HG03354 (cell line): ENCODE results near the gene ARF1.
A peak's percentile ranks its signal among the peaks of the same experiment; 100 is the strongest.

Experiments
- ATAC-seq: cut with Tn5 transposase; IDR thresholded peaks from one replicate; pipeline ENCODE4 v1.9.1; 2021; ENCODE audit warnings: mild to moderate bottlenecking; ENCODE audit not compliant: unreplicated experiment, poor library complexity, severe bottlenecking

Gene ARF1

GRCh38 chr1:228066891-228067654, 15.4 kb upstream of the ARF1 start:
- no peak for ATAC-seq

DNA sequence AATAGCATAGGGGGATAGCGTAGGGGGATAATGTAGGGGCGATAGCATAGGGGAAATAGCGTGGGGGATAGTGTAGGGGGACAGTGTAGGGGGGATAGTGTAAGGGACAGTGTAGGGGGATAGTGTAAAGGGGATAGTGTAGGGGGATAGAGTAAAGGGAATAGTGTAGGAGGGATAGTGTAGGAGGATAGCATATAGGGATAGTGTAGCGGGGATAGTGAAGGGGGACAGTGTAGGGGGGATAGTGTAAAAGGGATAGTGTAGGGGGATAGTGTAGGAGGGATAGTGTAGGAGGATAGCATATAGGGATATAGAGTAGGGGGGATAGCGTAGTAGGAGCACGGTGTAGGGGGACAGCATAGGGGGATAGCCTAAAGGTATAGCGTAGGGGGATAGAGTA, 14.1 kb upstream of the ARF1 start:
- no peak for ATAC-seq

GRCh38 chr1:228070173-228070572, 12.3 kb upstream of the ARF1 start:
- no peak for ATAC-seq

- ATAC-seq, result no peak
Observed at GRCh38 chr1:228070851-228071250, 11.7 kb upstream of the ARF1 start.

DNA sequence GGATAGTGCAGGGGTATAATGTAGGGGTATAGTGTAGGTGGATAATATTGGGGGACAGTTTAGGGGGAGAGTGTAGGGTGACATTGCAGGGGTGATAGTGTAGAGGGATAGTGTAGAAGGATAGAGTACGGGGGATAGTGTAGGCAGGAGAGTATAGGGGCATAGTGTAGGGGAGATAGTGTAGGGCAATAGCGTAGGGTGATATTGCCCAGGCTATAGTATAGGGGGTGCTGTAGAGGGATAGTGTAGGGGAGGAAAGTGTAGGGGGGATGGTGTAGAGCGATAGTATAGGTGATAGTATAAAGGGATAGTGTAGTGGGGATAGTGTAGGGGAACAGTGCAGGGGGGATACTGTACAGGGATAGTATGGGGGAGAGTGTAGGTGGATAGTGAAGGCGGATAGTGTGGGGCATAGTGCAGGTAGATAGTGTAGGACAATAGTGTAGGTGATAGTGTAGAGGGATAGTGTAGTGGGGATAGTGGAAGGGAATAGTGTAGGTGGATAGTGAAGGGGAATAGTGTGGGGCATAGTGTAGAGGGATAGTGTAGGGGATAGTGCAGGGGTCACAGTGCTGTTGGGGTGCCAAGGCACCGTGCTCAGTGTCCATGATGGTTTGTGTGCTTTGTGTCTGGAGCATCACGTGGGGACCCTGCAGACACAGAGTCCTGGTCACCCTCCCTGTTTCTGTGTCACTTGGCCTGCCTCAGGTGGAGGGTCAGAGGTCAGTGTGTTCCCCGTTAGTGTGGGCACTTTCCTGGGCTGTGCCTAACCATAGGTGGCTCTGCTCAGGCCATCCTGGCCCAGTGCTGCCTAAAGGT, 10.5 kb upstream of the ARF1 start:
- no peak for ATAC-seq

- no peak for ATAC-seq
Observed at GRCh38 chr1:228072658-228073043, 9.9 kb upstream of the ARF1 start.

- ATAC-seq, result no peak
Observed at GRCh38 chr1:228073061-228073856, 9.2 kb upstream of the ARF1 start.

DNA sequence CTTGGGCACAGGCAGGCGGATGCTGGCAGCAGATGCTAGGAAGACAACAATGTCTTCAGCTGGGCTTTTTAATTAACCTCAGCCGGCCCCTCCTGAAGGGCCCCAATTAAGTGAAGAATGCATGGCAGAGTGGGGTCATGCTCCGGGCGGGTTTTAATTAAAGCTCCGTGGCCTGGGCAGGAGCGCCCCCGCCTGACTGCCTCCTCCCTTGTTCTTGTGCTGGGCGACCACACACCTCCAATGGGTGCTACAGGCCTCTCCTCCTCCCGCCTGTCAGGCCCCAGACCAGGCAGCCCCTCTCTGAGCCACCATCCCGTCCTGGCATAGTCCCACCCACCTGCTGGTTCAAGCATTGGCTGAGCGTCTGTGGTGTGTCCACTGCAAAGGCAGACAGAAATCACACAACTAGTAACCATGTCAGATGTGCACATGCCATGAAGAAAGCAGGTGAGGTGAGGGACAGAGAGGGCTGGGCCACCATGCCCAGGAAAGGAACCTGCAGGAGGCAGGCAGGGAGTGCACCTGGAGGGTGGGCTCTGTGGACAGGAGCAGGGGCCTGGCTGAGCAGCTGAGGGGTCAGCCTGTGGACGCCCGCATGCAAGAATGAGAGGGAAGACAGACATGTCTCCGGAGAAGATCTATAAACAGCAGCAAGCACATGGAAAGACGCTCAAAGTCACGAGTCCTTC, 8.5 kb upstream of the ARF1 start:
- ATAC-seq, result no peak

DNA sequence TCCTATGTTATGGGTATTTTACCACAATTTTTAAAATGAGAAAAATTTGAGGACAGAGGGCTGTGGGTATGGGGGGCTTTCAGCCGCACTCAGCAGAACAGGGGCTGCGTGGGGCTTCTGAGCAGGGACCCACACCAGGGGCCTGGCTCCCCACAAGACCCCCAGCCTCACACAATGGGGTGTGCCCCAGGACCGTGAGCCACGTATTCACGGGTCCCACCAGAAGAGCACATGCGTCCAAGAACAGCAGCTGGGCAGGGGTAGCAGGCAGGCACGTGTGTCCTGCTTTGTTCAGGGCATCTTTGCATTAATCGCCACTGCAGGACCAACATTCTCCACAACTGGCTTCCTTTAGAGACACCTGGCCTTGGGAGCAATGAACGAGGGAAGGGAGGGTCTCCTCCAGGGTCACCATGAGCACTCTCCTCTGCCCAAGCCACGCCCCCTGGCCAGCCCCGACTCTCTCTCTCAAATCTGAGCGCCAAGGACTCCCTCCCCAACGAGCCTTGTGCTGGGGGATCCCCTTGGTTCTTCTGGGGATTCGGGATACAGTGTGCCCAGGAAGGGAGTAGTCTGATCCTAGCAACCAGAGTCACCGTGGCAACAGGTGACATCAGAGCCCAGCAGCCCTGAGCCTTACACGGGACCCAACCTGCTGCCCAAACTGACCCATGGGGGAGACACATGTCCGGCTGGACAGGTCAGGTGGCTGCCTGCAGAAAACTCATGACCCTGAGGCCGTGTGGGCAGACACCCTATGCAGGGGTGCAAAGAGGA, 7.4 kb upstream of the ARF1 start:
- no peak for ATAC-seq

- no peak for ATAC-seq
Observed at GRCh38 chr1:228075801-228076271, 6.7 kb upstream of the ARF1 start.

GRCh38 chr1:228076796-228077430, 5.6 kb upstream of the ARF1 start:
- ATAC-seq, result no peak

- ATAC-seq, result no peak
Observed at GRCh38 chr1:228077565-228078330, 4.8 kb upstream of the ARF1 start.

DNA sequence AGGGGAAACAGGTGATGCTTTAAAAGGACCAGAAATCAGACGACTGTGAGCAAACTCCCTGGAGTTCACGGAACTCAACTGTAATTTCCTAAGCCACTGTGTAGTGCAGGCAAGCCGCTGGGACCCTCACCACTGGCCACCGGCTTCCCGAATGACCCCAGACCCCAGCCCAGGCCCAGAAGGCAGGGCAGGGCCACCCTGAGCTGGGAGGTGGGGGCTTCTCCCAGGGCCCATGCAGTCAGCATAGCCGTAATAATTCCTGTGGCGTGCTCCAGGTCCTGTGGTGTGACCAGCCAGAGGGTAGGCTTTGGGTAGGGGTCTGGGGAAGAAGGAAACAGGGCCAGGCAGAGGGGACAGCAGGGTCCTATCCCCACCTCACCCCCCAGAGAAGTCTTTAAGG, 3.5 kb upstream of the ARF1 start:
- no peak for ATAC-seq

DNA sequence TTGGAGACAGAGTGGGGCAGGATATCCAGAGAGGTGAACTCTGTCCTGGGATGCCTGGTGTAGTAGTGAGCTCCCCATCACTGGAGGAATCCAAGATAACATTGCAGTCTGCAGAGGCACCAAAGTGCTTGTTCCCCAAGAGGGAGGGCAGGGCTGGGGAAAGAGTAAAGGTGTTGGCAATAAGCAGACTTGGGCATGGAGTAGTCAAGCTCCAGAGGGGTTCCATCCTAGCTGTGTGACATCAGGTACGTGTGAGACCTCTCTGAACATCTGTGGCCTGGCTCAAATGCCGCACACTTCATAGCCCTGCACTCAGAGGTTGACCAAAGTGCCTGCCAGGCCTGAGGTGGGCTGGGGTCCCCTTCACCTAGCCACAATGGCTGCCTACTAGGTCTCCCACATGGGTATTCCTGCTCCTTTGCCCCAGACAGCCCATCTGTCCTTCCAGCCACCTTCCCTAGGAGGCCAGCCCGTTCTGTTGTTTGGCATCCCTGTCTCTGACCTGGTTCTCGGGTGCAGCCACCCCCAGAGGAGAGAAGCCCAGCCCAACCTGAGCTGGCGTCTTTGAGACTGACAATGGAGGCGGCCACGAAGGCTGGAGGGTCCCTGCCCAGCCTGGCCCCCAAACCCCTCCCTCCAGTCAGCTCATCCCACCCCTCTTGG, 2.8 kb upstream of the ARF1 start:
- no peak for ATAC-seq

DNA sequence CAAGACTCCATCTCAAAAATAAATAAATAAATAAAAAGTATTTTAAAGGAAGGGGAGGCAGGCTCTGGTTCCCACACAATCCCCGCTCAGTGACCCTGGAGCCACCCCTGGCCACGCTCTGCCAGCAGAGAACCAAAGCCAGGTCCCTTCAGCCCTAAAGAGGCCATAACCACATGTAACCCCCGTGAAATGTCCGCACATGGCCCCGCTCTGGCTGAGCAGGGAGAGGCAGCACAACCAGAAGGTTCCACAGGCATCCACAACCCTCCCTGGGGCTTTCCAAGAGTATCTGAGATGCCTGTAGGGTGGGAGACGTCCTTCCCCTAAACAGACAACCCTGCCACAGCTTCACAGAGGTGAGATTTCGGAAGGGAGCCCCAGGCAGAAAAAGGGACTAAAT, 1.4 kb upstream of the ARF1 start:
- no peak for ATAC-seq

GRCh38 chr1:228081578-228082213, 812 bp upstream of the ARF1 start:
- ATAC-seq, result peak; percentile 17
